ENCODE measurements around the gene SFTA2.

Gene SFTA2

GRCh38 chr6:30955367-30956042 lies 23.5 kb upstream of the SFTA2 start:
- peak overlapping the region; percentile 23; the same call in 1 of the 2 replicates for H3K4me3 ChIP-seq (ENCODE audit: low read depth, low read length)
- TF ChIP-seq, protein P1, sequence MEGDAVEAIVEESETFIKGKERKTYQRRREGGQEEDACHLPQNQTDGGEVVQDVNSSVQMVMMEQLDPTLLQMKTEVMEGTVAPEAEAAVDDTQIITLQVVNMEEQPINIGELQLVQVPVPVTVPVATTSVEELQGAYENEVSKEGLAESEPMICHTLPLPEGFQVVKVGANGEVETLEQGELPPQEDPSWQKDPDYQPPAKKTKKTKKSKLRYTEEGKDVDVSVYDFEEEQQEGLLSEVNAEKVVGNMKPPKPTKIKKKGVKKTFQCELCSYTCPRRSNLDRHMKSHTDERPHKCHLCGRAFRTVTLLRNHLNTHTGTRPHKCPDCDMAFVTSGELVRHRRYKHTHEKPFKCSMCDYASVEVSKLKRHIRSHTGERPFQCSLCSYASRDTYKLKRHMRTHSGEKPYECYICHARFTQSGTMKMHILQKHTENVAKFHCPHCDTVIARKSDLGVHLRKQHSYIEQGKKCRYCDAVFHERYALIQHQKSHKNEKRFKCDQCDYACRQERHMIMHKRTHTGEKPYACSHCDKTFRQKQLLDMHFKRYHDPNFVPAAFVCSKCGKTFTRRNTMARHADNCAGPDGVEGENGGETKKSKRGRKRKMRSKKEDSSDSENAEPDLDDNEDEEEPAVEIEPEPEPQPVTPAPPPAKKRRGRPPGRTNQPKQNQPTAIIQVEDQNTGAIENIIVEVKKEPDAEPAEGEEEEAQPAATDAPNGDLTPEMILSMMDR (IDR thresholded peaks at IDR 0.05; ENCODE audit: low read depth, low read length): no peak

- H3K4me3 ChIP-seq (ENCODE audit: low read depth, low read length): no peak overlapping the region; the same call in 1 of the 2 replicates
- TF ChIP-seq, protein P1 (IDR thresholded peaks at IDR 0.05; ENCODE audit: low read depth, low read length): no peak
These were observed 22.8 kb upstream of the SFTA2 start for GRCh38 chr6:30954631-30955366.

DNA sequence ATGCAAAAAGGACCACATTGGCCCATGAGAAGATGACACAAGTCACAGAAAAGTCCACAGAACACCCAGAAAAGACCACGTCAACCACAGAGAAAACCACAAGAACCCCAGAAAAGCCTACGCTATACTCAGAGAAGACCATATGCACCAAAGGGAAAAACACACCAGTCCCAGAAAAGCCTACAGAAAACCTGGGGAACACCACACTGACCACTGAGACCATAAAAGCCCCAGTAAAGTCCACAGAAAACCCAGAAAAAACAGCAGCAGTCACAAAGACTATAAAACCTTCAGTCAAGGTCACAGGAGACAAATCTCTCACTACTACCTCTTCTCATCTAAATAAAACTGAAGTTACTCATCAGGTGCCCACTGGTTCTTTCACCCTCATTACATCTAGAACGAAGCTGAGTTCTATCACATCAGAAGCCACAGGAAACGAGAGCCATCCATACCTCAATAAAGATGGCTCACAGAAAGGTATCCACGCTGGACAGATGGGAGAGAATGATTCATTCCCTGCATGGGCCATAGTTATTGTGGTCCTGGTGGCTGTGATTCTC lies 20.0 kb upstream of the SFTA2 start:
- TF ChIP-seq, protein P1 (IDR thresholded peaks at IDR 0.05; ENCODE audit: low read depth, low read length): no peak

GRCh38 chr6:30948811-30949210 lies 16.8 kb upstream of the SFTA2 start:
- no peak overlapping the region for H3K4me3 ChIP-seq (ENCODE audit: low read depth, low read length)
- TF ChIP-seq, protein P1 (IDR thresholded peaks at IDR 0.05; ENCODE audit: low read depth, low read length): no peak

More for the DNA sequence above, 20.0 kb upstream of the SFTA2 start:
- H3K4me3 ChIP-seq (ENCODE audit: low read depth, low read length): no peak overlapping the region

GRCh38 chr6:30947231-30947630 lies 15.3 kb upstream of the SFTA2 start:
- H3K4me3 ChIP-seq (ENCODE audit: low read depth, low read length): no peak overlapping the region
- TF ChIP-seq, protein P1 (IDR thresholded peaks at IDR 0.05; ENCODE audit: low read depth, low read length): no peak

DNA sequence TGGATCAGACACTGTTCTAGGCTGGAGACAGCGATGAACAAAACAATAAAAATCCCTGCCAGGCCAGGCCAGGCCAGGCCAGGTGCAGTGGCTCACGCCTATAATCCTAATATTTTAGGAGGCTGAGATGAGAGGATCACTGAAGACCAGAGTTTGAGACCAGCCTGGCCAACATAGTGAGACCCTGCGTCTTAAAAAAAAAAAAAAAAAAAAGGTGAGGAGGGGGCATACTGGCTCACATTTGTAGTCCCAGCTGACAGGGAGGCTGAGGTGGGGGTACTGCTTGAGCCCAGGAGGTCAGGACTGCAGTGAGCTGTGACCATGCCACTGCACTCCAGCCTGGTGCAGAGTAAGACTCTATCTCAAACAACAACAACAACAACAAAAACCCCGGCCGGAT lies 13.3 kb upstream of the SFTA2 start:
- TF ChIP-seq, protein P1 (IDR thresholded peaks at IDR 0.05; ENCODE audit: low read depth, low read length): no peak
- no peak overlapping the region for H3K4me3 ChIP-seq (ENCODE audit: low read depth, low read length)

GRCh38 chr6:30944051-30944450 lies 12.1 kb upstream of the SFTA2 start:
- no peak overlapping the region for H3K4me3 ChIP-seq (ENCODE audit: low read depth, low read length)
- TF ChIP-seq, protein P1 (IDR thresholded peaks at IDR 0.05; ENCODE audit: low read depth, low read length): no peak
